22Rv1 (cell line): ENCODE measurements around the gene DAGLB.
A peak's percentile ranks its signal among the peaks of the same experiment; 100 is the strongest.
"Not testable (repeated sequence)": the region's sequence is repeated elsewhere in the genome, so short reads cannot be mapped to it uniquely, and the experiment has no call there.

Experiments
- H3K27ac ChIP-seq: fragments of 450-650 bp; 2 replicates; pipeline ENCODE4 v1.5.1; 2017
- ZFX ChIP-seq: fragments of 450-650 bp; IDR thresholded peaks from 2 replicates; pipeline ENCODE4 v1.6.1; 2017; ENCODE audit warnings: antibody characterized with exemption, borderline replicate concordance
- TF ChIP-seq, protein P1 (sequence below): fragments of 450-650 bp; IDR thresholded peaks from 2 replicates; pipeline ENCODE4 v1.5.1; 2017; ENCODE audit warnings: mild to moderate bottlenecking

The DAGLB gene

DNA sequence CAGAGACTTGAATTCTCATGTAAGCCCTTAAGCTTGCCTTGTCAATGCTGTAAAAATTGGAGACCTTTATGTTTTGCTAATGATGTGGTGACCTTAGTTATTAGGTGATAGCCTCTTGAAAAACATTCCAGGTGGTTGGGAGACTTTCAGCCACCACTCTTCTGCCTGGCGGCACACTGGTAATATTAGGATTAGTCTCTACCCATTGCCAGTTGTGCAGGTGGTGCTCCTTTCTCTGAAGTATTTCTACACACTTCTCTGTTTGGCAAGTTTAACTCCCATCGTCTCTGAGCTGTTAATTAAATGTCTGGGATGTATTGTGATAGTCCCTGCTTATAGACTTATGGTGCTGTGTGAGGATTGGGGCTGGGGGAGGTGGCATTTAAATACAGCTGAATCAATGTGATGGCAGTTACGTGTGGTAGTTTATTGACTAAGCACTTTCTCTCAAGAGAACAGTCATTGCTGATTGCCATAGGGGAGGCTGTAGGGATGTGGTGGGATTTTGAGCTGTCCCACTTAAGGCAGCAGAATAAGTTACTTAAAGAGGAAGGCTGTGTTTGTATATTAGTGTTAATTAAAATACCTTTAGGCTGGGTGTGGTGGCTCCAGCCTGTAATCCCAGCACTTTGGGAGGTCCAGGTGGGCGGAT, 61.7 kb downstream of the DAGLB start:
- TF ChIP-seq, protein P1, sequence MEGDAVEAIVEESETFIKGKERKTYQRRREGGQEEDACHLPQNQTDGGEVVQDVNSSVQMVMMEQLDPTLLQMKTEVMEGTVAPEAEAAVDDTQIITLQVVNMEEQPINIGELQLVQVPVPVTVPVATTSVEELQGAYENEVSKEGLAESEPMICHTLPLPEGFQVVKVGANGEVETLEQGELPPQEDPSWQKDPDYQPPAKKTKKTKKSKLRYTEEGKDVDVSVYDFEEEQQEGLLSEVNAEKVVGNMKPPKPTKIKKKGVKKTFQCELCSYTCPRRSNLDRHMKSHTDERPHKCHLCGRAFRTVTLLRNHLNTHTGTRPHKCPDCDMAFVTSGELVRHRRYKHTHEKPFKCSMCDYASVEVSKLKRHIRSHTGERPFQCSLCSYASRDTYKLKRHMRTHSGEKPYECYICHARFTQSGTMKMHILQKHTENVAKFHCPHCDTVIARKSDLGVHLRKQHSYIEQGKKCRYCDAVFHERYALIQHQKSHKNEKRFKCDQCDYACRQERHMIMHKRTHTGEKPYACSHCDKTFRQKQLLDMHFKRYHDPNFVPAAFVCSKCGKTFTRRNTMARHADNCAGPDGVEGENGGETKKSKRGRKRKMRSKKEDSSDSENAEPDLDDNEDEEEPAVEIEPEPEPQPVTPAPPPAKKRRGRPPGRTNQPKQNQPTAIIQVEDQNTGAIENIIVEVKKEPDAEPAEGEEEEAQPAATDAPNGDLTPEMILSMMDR = no peak
- no peak for TF ChIP-seq ZFX

DNA sequence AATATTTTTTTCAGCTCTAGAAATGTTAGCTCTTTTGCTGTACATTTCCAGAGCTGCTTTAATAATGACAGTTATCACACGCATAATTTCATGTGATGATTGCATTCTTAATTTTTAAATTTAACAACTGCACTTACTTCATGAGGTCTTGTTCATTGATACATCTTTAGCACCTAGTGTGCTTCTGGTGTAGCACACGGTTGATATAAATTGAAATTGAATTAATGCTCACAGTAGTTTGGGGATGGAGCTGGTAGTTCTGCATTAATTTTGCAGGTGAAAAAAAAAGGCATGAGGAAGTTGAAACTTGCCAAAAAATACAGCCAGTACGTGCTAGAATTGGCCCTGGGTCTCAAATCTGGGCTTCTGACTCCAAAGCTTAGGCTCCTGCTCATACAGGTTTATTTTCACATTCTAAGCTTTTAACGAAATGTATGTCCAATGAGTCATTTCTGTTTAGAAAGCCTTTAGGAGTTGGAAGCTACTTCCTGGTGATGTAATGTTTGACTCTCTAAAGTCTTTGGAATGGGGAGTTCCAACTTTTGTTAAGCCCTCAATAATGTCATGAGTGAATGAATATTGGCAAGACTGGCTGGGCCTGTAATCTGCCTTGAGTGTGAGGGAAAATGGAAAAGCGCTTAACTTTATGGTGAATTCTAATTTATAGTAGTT, 62.5 kb downstream of the DAGLB start:
- peak overlapping the region; percentile 66 for H3K27ac ChIP-seq
- TF ChIP-seq, protein P1 = no peak

More for the DNA sequence above, 61.7 kb downstream of the DAGLB start:
- peak overlapping the region; percentile 66 for H3K27ac ChIP-seq

DNA sequence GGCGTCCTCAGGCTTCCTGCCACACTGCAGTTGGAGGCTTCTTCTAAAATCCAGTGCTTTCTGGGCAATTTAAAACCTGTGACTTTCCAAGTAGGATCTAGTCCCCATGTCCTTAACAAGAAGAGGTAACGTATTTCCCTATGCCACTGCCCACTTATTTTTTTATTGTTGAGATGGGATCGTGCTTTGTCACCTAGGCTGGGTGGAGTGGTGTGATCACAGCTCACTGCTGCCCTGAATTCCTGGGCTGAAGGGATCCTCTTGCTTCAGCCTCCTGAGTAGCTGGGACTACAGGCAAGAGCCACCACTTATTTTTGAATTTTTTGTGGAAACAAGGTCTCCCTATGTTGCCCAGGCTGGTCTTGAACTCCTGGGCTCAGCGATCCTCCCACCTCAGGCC, 63.4 kb downstream of the DAGLB start:
- no peak for TF ChIP-seq ZFX
- TF ChIP-seq, protein P1 = no peak
- H3K27ac ChIP-seq = peak overlapping the region; percentile 66

DNA sequence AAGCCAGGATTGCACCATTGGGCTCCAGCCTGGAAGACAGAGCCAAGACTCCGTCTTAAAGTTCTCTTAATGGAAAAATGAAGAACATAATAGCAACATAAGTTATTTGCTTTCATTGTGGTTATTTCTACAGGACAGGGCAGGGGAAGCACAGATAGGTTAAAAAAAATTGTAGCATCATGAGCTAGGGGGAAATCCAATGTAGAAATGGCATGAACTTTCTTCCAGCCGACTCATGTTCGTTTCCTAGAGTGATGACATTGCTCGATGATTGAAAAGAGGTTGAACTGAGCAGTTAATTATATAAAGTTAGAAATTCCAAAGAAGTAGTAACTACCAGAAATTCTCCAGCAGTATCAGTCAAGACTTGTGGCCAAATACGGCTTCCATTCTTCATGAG, 64.9 kb downstream of the DAGLB start:
- H3K27ac ChIP-seq = no peak overlapping the region
- TF ChIP-seq, protein P1 = no peak
- TF ChIP-seq ZFX = no peak

DNA sequence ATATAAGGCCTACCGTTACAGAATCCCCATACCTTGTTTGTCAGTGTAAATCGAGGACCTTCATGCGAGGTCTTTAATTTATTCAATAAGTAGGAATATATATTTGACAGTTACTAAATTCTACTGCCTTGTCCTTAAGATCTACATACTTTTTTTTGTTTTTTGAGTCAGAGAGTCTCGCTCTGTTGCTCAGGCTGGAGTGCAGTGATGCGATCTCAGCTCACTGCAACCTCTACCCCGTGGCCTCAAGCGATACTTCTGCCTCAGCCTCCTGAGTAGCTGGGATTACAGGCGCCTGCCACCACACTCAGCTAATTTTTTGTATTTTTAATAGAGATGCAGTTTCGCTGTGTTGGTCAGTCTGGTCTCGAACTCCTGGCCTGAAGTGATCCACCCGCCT, 65.9 kb downstream of the DAGLB start:
- H3K27ac ChIP-seq = not testable (repeated sequence)

DNA sequence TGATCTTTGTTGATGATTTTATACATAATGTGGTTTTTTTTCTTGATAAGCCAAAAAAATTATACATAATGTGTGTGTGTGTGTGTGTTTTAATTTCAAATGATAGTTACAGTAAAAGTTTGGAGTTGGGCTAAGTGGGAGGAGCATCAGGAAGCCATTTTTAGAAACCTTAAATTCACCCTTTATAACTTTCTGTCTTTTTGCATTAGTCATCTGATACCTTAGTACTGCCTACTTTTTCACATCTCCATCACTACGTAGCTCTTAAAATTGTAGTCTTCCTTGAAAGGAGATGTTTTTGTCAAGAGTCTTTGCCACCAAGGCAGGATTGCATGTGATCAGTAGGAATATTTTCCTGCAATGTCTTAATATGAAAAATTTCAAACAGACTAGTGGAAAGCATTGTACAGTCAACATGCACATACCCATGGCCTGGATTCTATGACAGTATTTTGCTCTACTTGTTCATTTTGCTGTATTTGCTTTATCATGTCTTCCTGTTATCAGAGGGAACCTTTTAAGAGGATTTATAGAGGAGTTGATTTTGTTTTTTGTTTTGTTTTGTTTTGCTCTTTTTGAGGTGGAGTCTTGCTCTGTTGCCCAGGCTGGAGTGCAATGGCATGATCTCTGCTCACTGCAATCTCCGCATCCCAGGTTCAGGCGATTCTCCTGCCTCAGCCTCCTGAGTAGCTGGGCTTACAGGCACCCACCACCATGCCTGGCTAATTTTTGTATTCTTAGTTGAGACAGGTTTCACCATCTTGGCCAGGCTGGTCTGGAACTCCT, 67.3 kb downstream of the DAGLB start:
- 0 out of 2 replicates have a peak overlapping the region, but pooled peaks have one; percentile 16 for H3K27ac ChIP-seq

DNA sequence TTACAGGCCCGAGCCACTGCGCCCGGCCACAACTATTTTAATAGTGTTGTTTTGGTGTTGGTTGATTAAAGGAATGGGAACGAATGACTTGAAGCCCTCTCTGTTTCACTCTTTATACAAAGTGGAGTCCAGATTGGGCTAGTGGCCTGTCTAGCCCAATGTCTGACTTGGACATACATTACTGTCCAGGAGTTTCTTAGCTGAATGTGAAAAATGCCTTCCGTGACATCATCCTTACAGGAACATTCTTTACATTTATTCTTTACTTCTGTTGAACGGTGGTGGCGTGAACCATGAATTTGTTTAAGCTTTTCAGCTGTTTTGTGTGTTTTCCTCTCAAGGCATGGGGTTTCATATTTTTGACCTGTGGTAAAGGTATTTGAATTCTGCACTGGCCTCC, 67.9 kb downstream of the DAGLB start:
- 0 out of 2 replicates have a peak overlapping the region, but pooled peaks have one; percentile 16 for H3K27ac ChIP-seq
- no peak for TF ChIP-seq ZFX
- TF ChIP-seq, protein P1 = no peak

More for the DNA sequence above, 67.3 kb downstream of the DAGLB start:
- no peak for TF ChIP-seq ZFX
- TF ChIP-seq, protein P1 = no peak

DNA sequence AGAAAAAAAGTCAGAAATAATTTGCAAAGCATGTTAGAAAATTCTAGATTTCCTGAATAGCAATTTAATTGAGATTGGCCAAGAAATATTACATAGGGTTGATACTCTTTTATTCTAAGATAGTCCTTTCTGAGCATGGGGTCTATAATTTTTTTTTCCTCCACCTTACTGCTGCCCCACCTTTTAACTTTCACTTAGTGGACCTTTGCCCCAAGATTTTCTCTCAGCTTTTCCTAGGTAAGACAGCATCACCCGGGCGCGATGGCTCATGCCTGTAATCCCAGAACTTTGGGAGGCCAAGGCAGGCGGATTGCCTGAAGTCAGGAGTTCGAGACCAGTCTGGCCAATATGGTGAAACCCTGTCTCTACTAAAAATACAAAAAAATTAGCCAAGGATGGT, 69.2 kb downstream of the DAGLB start:
- 0 out of 2 replicates have a peak overlapping the region, but pooled peaks have one; percentile 3 for H3K27ac ChIP-seq
